DOHH2 (cell line): ENCODE measurements around the gene ZBTB18.

ENCODE experiments used
- H3F3A ChIP-seq: fragments of 200-600 bp; sonication (generic), shearing (Covaris generic); 2 replicates; pipeline ENCODE4 v1.6.0; 2016; ENCODE audit warnings: antibody characterized with exemption, mild to moderate bottlenecking; ENCODE audit not compliant: control insufficient read depth, insufficient read depth
- H3K27ac ChIP-seq: fragments of 200-600 bp; sonication (generic); 2 replicates; pipeline ENCODE4 v1.5.1; 2014; ENCODE audit warnings: low read depth, mild to moderate bottlenecking, low read length, moderate library complexity
- H3K27me3 ChIP-seq: fragments of 200-600 bp; sonication (generic); 2 replicates; pipeline ENCODE4 v1.6.1; 2014; ENCODE audit warnings: mild to moderate bottlenecking, low read length, mixed read lengths; ENCODE audit not compliant: control insufficient read depth
- H3K36me3 ChIP-seq: fragments of 200-600 bp; sonication (generic); 2 replicates; pipeline ENCODE4 v1.6.1; 2014; ENCODE audit warnings: mild to moderate bottlenecking, low read length, moderate library complexity, mixed read lengths; ENCODE audit not compliant: control insufficient read depth
- H3K4me1 ChIP-seq: fragments of 200-600 bp; sonication (generic); 2 replicates; pipeline ENCODE4 v1.6.1; 2014; ENCODE audit warnings: mild to moderate bottlenecking, low read length, mixed read lengths; ENCODE audit not compliant: control insufficient read depth
- H3K4me2 ChIP-seq: fragments of 200-600 bp; sonication (generic); 2 replicates; pipeline ENCODE4 v1.6.0; 2014; ENCODE audit warnings: mild to moderate bottlenecking, low read length, moderate library complexity
- H3K4me3 ChIP-seq: fragments of 200-600 bp; sonication (generic); 2 replicates; pipeline ENCODE4 v1.5.1; 2014; ENCODE audit warnings: mild to moderate bottlenecking, low read length, mixed read lengths
- H3K79me2 ChIP-seq: fragments of 200-600 bp; sonication (generic); 2 replicates; pipeline ENCODE4 v1.6.1; 2014; ENCODE audit warnings: mild to moderate bottlenecking, low read length, mixed read lengths; ENCODE audit not compliant: control insufficient read depth
- H3K9me2 ChIP-seq: fragments of 200-600 bp; sonication (generic); replicated peaks from 2 replicates; pipeline ENCODE4 v1.6.1; 2014; ENCODE audit warnings: mild to moderate bottlenecking, low read length, mixed read lengths; ENCODE audit not compliant: control insufficient read depth
- H3K9me3 ChIP-seq: fragments of 200-600 bp; sonication (generic); 2 replicates; pipeline ENCODE4 v1.6.1; 2014; ENCODE audit warnings: antibody characterized with exemption, low read length, mixed read lengths; ENCODE audit not compliant: control insufficient read depth, insufficient read depth
- H4K20me1 ChIP-seq: fragments of 200-600 bp; sonication (generic); 2 replicates; pipeline ENCODE4 v1.6.0; 2014; ENCODE audit warnings: low read depth, mild to moderate bottlenecking, antibody characterized with exemption, low read length, moderate library complexity; ENCODE audit not compliant: control insufficient read depth, insufficient read depth
- EZH2phosphoT487 ChIP-seq: fragments of 200-600 bp; sonication (generic); IDR thresholded peaks from 2 replicates; pipeline ENCODE4 v1.6.1; 2017; ENCODE audit warnings: borderline replicate concordance, mild to moderate bottlenecking, antibody characterized with exemption, low read length, moderate library complexity, mixed read lengths
- TF ChIP-seq, protein P1 (sequence below): fragments of 200-600 bp; sonication (generic); IDR thresholded peaks from one replicate; pipeline ENCODE4 v1.5.1; 2014; ENCODE audit warnings: antibody characterized with exemption, mild to moderate bottlenecking, low read depth, low read length; ENCODE audit not compliant: poor library complexity, severe bottlenecking

ZBTB18 gene

GRCh38 chr1:244049162-244050013 is 1.7 kb upstream of the ZBTB18 start:
- no peaks in the 10 kb centered on the region for H3K9me2 ChIP-seq
- peaks cover 38% of the 10 kb centered on the region for H4K20me1 ChIP-seq
- peaks cover 24% of the 10 kb centered on the region for H3K27me3 ChIP-seq
- H3K4me2 ChIP-seq, result peak overlapping the region; percentile 100
- peaks cover 18% of the 10 kb centered on the region for H3F3A ChIP-seq
- peaks cover 11% of the 10 kb centered on the region for H3K36me3 ChIP-seq
- TF ChIP-seq, protein P1, sequence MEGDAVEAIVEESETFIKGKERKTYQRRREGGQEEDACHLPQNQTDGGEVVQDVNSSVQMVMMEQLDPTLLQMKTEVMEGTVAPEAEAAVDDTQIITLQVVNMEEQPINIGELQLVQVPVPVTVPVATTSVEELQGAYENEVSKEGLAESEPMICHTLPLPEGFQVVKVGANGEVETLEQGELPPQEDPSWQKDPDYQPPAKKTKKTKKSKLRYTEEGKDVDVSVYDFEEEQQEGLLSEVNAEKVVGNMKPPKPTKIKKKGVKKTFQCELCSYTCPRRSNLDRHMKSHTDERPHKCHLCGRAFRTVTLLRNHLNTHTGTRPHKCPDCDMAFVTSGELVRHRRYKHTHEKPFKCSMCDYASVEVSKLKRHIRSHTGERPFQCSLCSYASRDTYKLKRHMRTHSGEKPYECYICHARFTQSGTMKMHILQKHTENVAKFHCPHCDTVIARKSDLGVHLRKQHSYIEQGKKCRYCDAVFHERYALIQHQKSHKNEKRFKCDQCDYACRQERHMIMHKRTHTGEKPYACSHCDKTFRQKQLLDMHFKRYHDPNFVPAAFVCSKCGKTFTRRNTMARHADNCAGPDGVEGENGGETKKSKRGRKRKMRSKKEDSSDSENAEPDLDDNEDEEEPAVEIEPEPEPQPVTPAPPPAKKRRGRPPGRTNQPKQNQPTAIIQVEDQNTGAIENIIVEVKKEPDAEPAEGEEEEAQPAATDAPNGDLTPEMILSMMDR, result no peak
- no peak for TF ChIP-seq EZH2phosphoT487
- H3K4me3 ChIP-seq, result peak overlapping the region; percentile 85
- H3K27ac ChIP-seq, result peak overlapping the region; percentile 56
- peaks cover 47% of the 10 kb centered on the region for H3K4me1 ChIP-seq
- H3K9me3 ChIP-seq, result no peaks in the 10 kb centered on the region
- H3K79me2 ChIP-seq, result peaks cover 33% of the 10 kb centered on the region

DNA sequence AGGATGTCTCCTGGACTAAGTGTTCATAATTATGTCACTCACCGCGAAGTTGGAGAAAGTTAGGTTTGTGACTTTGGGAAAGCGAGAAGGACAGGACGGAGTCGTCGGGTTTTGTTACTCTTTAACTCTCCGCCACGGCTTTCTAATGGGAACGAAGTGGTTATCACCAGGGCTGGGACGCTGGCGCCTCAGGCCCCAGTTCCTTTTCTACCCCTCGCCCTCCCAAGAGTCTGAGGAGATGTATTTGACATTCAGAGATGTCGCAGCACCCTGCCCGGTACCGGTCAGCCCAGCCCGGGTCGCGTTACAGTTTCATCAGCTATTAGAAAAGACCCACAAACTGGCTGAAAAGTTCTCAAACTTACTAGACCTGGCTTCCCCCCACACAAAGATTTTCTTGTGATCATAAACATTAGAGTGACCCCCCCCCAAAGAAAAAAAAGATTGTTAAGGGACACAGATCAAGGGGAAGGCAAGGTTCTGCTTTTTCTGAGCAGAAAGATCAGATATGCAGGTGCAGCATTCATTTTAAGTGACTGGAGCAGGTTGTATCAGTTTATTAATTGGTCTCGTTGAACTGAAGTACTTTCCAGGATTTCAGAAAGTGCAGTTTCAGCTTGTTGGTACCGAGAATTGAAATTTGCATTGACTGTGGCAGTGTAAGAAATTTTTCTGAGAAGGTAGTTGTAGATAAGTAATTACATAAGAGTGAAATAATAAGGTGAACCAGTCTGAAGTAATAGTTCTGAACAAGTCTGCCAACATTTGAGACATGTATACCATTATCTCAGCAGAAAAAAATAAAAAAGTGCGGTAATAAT is 859 bp upstream of the ZBTB18 start:
- Histone ChIP-seq H3K79me2 (peaks cover 33% of the 10 kb centered on the region), H4K20me1 (peaks cover 38% of the 10 kb centered on the region), H3K36me3 (peaks cover 18% of the 10 kb centered on the region), H3F3A (peaks cover 18% of the 10 kb centered on the region), H3K9me3 (no peaks in the 10 kb centered on the region), H3K27ac (peak overlapping the region; percentile 56), H3K9me2 (no peaks in the 10 kb centered on the region), H3K4me2 (peak overlapping the region; percentile 100), H3K27me3 (peaks cover 21% of the 10 kb centered on the region), H3K4me1 (peaks cover 47% of the 10 kb centered on the region), H3K4me3 (peak overlapping the region; percentile 85)
- no peak for TF ChIP-seq EZH2phosphoT487
- TF ChIP-seq, protein P1, result no peak

GRCh38 chr1:244052016-244052727 is 1.1 kb downstream of the ZBTB18 start:
- H3K4me2 ChIP-seq, result peak overlapping the region; percentile 100
- H4K20me1 ChIP-seq, result peaks cover 38% of the 10 kb centered on the region
- H3F3A ChIP-seq, result peaks cover 18% of the 10 kb centered on the region
- H3K4me1 ChIP-seq, result peaks cover 36% of the 10 kb centered on the region
- H3K9me3 ChIP-seq, result no peaks in the 10 kb centered on the region
- peaks cover 8% of the 10 kb centered on the region; the same call in 1 of the 2 replicates for H3K27me3 ChIP-seq
- H3K79me2 ChIP-seq, result peaks cover 33% of the 10 kb centered on the region
- TF ChIP-seq, protein P1, result no peak
- TF ChIP-seq EZH2phosphoT487, result no peak
- peaks cover 21% of the 10 kb centered on the region for H3K36me3 ChIP-seq
- no peaks in the 10 kb centered on the region for H3K9me2 ChIP-seq
- H3K27ac ChIP-seq, result no peak overlapping the region
- H3K4me3 ChIP-seq, result 0 out of 2 replicates have a peak overlapping the region, but pooled peaks have one; percentile 19
